GM21381 (cell line): ENCODE data around the gene ZNF586.
"Not testable (repeated sequence)": the region's sequence is repeated elsewhere in the genome, so short reads cannot be mapped to it uniquely, and the experiment has no call there.

ENCODE experiments used
- ATAC-seq: cut with Tn5 transposase; IDR thresholded peaks from one replicate; pipeline ENCODE4 v1.9.1; 2021; ENCODE audit warnings: mild to moderate bottlenecking, moderate library complexity; ENCODE audit not compliant: unreplicated experiment

The ZNF586 gene

DNA sequence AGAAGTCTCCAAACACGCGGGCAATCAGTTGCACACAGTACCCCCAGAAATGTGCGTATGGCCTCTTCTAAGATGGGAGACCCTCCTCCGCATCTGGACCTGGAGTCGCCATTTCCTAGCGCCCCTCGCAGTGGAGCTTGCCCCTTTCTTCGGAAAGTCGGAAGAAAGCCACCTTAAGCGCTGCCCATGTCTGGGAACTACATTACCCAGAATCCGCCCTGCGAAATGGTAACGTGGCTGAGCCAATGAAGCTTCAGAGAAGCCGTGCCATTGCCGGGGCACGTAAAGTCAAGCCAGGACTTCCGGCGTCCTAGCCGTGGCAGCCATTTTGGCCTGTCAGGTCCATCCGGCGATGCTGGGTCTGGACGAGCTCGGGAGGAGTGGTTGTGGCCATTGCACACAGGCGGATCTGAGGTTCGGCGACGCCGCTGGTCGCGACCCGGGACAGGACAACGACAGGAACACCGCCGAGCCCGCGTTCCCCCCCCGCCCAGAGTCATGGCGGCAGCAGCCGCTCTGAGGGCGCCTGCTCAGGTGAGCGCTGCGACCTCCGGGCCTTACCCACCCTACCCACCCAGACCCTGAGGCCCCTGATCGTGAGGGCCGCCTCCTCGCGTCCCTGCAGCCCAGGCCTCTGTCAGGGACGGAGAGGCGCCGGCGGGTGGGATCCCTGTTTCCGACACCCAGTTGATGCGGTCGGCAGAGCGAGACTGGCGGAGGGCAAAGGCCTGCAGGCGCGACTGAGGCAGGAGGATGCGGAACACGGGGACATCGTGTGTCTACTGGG lies at the start of gene ZNF586:
Gene ZNF586, plus strand, starts transcription at position 332 of the 787 bp plus-strand sequence. Its CDS starts 167 bp downstream, at position 499.
- peak; percentile 98 for ATAC-seq

DNA sequence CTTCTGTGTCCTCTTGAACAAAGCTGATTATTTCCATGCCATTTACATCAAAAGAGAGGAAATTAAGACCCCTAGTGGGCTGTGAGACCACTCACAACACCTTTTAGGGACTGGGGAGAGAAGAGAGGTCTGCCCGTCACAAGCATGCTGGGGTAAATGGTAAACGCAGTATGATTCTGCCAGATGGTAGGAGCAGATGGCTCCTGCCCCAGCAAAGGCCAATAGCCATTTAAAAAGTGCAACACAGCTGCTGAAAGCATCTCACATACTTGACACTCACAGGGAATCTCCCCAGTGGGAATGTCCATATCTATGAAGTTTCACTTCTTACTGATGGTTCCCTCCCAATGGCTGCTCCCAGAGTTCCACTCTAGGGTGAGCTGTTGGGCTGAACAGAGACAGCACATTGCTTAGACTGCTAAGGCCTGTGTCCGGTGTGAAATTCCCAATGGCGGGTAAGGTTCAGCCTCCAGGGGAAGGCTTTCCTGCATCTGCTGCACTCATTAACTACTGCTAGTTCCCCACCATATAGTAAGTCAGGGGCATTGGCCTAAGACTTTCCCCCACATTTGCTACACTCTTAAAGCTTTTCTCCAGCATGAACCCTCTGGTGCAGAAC lies 49.5 kb upstream of the ZNF586 start:
- ATAC-seq: no peak

- no peak for ATAC-seq
Observed at GRCh38 chr19:57720878-57721277, 48.6 kb upstream of the ZNF586 start.

- ATAC-seq: not testable (repeated sequence)
Observed at GRCh38 chr19:57738320-57738719, 31.2 kb upstream of the ZNF586 start.

DNA sequence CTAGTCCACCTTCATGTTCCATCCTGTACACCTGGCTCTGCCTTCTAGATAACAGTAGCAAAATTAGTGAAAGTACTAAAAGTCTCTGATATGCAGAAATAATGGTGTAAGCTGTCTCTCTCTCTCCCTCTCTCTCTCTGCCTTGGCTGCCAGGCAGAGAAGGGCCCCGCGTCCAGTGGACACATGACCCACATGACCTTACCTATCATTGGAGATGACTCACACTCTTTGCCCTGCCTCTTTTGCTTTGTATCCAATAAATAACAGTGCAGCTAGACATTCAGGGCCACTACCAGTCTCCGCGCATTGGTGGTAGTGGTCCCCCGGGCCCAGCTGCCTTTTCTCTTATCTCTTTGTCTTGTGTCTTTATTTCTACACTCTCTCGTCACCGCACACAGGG lies 30.7 kb upstream of the ZNF586 start:
- ATAC-seq: not testable (repeated sequence)

- peak; percentile 96 for ATAC-seq
Observed at GRCh38 chr19:57746580-57747471, 22.6 kb upstream of the ZNF586 start, which contains the start of gene ZNF776. Gene ZNF776 (plus strand): TSS chr19:57746815. CDS start chr19:57747059, 244 bp downstream.

DNA sequence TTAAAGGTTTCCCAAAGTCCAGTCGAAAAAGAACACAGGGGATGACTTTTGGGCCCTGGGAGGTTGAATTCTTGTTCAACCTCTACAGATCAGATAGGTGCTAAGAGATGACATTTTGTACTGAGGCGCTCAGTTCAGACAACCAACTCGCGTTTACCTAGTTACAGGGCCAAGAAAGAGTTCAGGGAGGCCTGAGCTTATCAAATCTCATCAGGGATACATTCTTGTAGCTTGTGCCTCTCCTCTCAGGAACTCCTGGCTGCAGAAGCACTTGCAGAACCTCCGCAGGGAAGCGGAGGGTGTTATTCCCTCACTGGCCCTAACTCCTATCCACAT lies 22.0 kb upstream of the ZNF586 start:
- no peak for ATAC-seq

DNA sequence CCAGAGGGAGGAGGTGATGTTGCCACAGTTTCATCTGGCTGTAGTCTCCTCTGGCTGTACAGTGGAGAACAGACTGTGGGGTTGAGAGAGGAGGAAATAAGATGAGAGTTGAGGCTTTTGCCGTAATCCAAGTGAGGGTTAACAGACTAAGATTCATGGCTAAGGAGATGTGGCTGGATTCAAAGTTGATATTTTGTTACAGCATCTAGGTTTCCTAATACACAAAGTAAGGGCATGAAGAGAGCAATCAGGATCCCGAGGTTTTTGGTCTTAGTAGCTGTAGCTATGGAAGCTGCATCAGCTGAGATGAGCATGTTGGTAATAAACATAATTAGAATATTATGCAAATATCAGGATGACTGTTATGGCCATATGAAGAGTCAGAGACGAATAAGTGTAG lies 21.4 kb upstream of the ZNF586 start:
- no peak for ATAC-seq

DNA sequence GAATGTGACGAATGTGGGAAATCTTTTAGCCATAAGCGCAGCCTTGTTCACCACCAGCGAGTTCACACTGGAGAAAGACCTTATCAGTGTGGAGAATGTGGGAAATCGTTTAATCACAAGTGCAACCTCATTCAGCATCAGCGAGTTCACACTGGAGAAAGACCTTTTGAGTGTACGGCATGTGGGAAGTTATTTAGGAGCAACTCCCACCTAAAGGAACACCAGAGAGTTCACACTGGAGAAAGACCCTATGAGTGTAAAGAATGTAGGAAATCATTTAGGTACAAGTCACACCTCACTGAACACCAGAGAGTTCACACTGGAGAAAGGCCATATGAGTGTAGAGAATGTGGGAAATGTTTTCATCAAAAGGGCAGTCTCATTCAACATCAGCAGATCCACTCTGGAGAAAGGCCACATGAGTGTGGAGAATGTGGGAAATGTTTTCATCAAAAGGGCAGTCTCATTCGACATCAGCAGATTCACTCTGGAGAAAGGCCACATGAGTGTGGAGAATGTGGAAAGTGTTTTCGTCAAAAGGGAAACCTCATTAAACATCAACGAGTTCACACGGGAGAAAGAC lies 15.3 kb upstream of the ZNF586 start:
- ATAC-seq: no peak

- ATAC-seq: no peak
Observed at GRCh38 chr19:57755031-57755430, 14.4 kb upstream of the ZNF586 start.

GRCh38 chr19:57757941-57758340 lies 11.5 kb upstream of the ZNF586 start:
- ATAC-seq: no peak

- no peak for ATAC-seq
Observed at GRCh38 chr19:57759096-57759495, 10.4 kb upstream of the ZNF586 start.

- ATAC-seq: no peak
Observed at GRCh38 chr19:57771417-57771816, 1.9 kb downstream of the ZNF586 start.

DNA sequence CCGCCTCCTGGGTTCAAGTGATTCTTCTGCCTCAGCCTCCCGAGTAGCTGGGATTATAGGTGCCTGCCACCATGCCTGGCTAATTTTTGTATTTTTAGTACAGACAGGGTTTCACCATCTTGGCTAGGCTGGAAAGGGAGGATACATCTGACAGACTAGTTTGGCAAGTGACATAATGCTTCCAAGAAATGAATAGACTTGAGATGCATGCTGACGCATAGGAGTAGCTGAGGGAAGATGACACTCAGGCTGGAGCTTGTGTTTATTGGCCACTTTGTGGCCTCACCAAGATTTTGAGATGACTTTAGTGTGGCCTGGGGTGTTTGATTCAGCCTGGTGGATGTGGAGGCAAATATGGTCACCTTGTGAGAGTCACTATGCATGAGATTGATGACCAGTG lies 4.0 kb downstream of the ZNF586 start:
- no peak for ATAC-seq

GRCh38 chr19:57776764-57777296 lies 7.4 kb downstream of the ZNF586 start:
- ATAC-seq: no peak

GRCh38 chr19:57778336-57778735 lies 8.9 kb downstream of the ZNF586 start:
- ATAC-seq: no peak

DNA sequence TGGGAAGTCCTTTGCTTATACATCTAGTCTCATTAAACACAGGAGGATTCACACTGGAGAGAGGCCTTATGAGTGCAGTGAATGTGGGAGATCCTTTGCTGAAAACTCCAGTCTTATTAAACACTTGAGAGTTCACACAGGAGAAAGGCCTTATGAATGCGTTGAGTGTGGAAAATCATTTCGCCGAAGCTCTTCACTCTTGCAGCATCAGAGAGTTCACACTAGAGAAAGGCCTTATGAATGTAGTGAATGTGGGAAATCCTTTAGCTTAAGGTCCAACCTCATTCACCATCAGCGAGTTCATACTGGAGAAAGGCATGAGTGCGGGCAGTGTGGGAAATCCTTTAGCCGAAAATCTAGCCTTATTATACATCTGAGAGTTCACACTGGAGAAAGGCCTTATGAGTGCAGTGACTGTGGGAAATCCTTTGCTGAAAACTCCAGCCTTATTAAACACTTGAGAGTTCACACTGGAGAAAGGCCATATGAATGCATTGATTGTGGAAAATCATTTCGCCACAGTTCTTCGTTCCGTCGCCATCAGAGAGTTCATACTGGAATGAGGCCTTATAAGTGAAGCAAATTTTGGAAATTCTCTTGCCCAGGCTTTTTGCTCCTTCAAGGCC lies 9.9 kb downstream of the ZNF586 start:
- no peak for ATAC-seq

GRCh38 chr19:57786286-57786685 lies 16.8 kb downstream of the ZNF586 start:
- no peak for ATAC-seq

GRCh38 chr19:57786906-57787305 lies 17.4 kb downstream of the ZNF586 start:
- ATAC-seq: no peak

- no peak for ATAC-seq
Observed at GRCh38 chr19:57788114-57788692, 18.7 kb downstream of the ZNF586 start.
